Endodermal cell (in vitro differentiated cells): ENCODE measurements around the gene SLC22A17. TPM values are rescaled to one million over a fixed set of nuclear protein-coding genes. Genes with fewer than 3 reads are reported as not detected.

Experiments used
- DNase-seq: peaks from one replicate; pipeline ENCODE4 v3.0.0-alpha.2; 2017
- H3K27ac ChIP-seq: 2 replicates; pipeline ENCODE4 v1.5.1; 2013; ENCODE audit warnings: mild to moderate bottlenecking, low read depth, low read length, moderate library complexity
- H3K27me3 ChIP-seq: 2 replicates; pipeline ENCODE4 v1.6.1; 2013; ENCODE audit warnings: mild to moderate bottlenecking, low read length, moderate library complexity; ENCODE audit not compliant: insufficient read depth, control insufficient read depth, poor library complexity, severe bottlenecking
- H3K36me3 ChIP-seq: 2 replicates; pipeline ENCODE4 v1.7.0; 2013; ENCODE audit warnings: mild to moderate bottlenecking, low read length, moderate library complexity; ENCODE audit not compliant: control insufficient read depth, insufficient read depth
- H3K4me1 ChIP-seq: one replicate; pipeline ENCODE4 v1.7.0; 2013; ENCODE audit warnings: low read length; ENCODE audit not compliant: control insufficient read depth, insufficient read depth
- H3K4me3 ChIP-seq: 2 replicates; pipeline ENCODE4 v1.5.1; 2013; ENCODE audit warnings: mild to moderate bottlenecking, low read length, moderate library complexity
- H3K9ac ChIP-seq: 2 replicates; pipeline ENCODE4 v1.6.1; 2013; ENCODE audit warnings: mild to moderate bottlenecking, low read length, moderate library complexity; ENCODE audit not compliant: poor library complexity, severe bottlenecking; ENCODE audit errors: extremely low read depth
- H3K9me3 ChIP-seq: 2 replicates; pipeline ENCODE4 v1.6.1; 2013; ENCODE audit warnings: mild to moderate bottlenecking, low read length, moderate library complexity; ENCODE audit not compliant: control insufficient read depth
- H3K27ac Mint-ChIP-seq: 2 replicates; pipeline ENCODE4 v1.8.0; 2020; ENCODE audit warnings: mixed read lengths
- H3K27me3 Mint-ChIP-seq: 2 replicates; pipeline ENCODE4 v1.8.0; 2021; ENCODE audit warnings: mild to moderate bottlenecking, mixed read lengths; ENCODE audit not compliant: insufficient read depth
- H3K36me3 Mint-ChIP-seq: 2 replicates; pipeline ENCODE4 v1.8.0; 2020; ENCODE audit warnings: low read depth, mixed read lengths
- H3K4me1 Mint-ChIP-seq: 2 replicates; pipeline ENCODE4 v1.8.0; 2020; ENCODE audit warnings: mixed read lengths
- H3K4me3 Mint-ChIP-seq: 2 replicates; pipeline ENCODE4 v1.8.0; 2020; ENCODE audit warnings: mild to moderate bottlenecking, moderate library complexity, mixed read lengths
- H3K9me3 Mint-ChIP-seq: 2 replicates; pipeline ENCODE4 v1.8.0; 2020; ENCODE audit warnings: mild to moderate bottlenecking, mixed read lengths
- WGBS, 2 experiments: methylation state at CpG; one replicate each; pipeline versions ENCODE4 v1.1.5 to v1.1.7; 2013; ENCODE audit warnings: missing lambda C conversion rate in 2 of 2, mixed read lengths in 1 of 2; ENCODE audit not compliant: insufficient coverage in 1 of 2, insufficient read length in 1 of 2; 5-methylcytosine and 5-hydroxymethylcytosine counted together
- total RNA-seq, 2 donors: library from RNA; stranded (reverse); fragmentation: NEBNext Ultra II Directional in 1 of 2; extraction: Animal tissue kit (Norgen Biotek cat#: 25700) in 1 of 2; gene quantifications; 2 replicates in 1 of 2; 3 replicates in 1 of 2; pipeline ENCODE4 v1.2.1, GENCODE V29; 2021
- TF ChIP-seq, protein P1 (sequence below): fragments of 200-600 bp; sonication (generic); conservative IDR thresholded peaks from 2 replicates; pipeline ENCODE4 v1.5.0; 2021; ENCODE audit warnings: antibody characterized with exemption, mild to moderate bottlenecking

SLC22A17 gene
- total RNA-seq, 2 donors from 2014 or later, result 49.9 to 89.0 TPM

DNA sequence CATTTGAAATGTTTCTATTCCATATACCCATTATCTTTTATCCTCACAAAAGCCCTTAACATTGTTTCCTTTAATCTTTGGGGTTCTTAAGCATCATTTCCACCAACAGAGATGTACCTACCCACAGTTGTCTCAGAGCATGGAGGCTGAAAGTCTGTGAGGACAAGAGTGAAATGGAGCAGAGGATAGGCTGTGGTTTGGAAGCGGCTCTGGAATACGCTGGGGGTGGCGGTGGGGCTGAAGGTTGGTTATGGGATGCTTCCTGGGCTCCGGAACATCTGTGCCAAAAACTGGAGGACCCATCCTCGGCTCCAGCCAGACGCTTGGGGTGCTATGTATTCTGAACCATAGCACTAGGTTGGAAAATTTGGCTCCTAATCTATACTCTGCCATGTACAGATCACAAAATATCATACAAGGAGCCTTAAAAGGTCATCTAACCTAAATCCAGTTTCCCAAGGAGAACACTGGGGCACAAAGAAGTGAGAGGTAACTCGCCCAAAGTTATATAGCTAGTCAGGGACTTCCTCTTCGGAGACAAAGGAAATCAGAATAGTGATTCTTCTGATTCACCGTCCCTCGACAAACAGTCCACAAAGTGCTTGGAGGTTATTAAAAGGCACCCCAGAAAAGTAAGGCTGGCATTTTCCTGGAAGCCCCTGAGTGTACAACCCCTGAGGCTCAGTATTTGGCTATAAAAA, 52.6 kb downstream of the SLC22A17 start:
- H3K27ac ChIP-seq, result no peak overlapping the region
- no peak overlapping the region for H3K27ac Mint-ChIP-seq

DNA sequence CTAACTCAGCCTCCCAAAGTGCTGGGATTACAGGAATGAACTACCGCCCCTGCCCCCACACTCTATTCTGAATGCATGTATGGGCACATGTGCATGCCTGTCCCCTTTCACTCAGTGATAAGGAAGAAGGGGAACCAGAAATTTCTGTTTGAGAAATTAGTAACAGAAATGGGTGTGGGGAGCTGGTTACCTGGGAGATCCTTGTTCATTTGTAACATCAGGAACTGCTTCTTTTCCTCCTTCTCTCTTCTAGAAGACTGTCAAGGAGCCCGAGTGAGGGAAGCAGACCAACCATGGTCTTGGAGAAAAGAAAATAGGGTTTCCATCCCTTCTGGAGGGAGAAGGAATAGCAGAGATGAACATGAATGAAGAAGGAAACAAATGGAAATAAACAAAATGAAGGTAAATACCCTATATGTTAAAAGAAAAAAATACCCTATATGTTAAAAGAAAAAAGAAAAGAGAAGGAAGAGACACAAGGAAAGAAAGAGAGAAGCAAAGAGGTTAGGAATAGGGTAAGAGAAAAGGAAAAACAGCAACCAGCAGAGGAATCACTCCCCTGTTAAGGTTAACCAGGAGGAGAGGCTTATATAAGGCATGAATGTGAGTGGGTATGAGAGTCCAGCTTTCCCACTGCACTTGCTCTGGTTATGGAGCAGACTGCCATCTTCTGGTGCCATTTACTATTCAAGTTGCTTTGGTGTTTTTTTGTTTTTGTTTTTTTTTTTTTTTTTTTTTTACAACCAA, 53.3 kb downstream of the SLC22A17 start:
- 90% methylated on average over 2 of the region's 2 CpGs; no CpG with 5 or more reads in 1 of the 2 experiments for WGBS, 2 experiments
- peaks cover 5% of the 10 kb centered on the region for H3K27me3 ChIP-seq
- H3K9ac ChIP-seq, result no peak overlapping the region
- TF ChIP-seq, protein P1, sequence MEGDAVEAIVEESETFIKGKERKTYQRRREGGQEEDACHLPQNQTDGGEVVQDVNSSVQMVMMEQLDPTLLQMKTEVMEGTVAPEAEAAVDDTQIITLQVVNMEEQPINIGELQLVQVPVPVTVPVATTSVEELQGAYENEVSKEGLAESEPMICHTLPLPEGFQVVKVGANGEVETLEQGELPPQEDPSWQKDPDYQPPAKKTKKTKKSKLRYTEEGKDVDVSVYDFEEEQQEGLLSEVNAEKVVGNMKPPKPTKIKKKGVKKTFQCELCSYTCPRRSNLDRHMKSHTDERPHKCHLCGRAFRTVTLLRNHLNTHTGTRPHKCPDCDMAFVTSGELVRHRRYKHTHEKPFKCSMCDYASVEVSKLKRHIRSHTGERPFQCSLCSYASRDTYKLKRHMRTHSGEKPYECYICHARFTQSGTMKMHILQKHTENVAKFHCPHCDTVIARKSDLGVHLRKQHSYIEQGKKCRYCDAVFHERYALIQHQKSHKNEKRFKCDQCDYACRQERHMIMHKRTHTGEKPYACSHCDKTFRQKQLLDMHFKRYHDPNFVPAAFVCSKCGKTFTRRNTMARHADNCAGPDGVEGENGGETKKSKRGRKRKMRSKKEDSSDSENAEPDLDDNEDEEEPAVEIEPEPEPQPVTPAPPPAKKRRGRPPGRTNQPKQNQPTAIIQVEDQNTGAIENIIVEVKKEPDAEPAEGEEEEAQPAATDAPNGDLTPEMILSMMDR, result peak; percentile 35
- no peaks in the 10 kb centered on the region for H3K4me1 ChIP-seq
- H3K36me3 ChIP-seq, result peaks cover 6% of the 10 kb centered on the region
- no peak overlapping the region for H3K27ac ChIP-seq
- Mint-ChIP-seq H3K9me3 (no peaks in the 10 kb centered on the region), H3K27ac (no peak overlapping the region), H3K36me3 (peaks cover 3% of the 10 kb centered on the region), H3K27me3 (peaks cover 47% of the 10 kb centered on the region), H3K4me1 (peaks cover 11% of the 10 kb centered on the region), H3K4me3 (no peak overlapping the region)
- no peaks in the 10 kb centered on the region for H3K9me3 ChIP-seq
- DNase-seq, result no peak
- H3K4me3 ChIP-seq, result no peak overlapping the region

More for the DNA sequence above, 52.6 kb downstream of the SLC22A17 start:
- Histone ChIP-seq H3K9me3 (no peaks in the 10 kb centered on the region), H3K4me1 (no peaks in the 10 kb centered on the region), H3K27me3 (peaks cover 5% of the 10 kb centered on the region), H3K36me3 (peaks cover 6% of the 10 kb centered on the region), H3K9ac (peak overlapping the region; percentile 28), H3K4me3 (peak overlapping the region; percentile 87)
- WGBS, 2 experiments, result 89 to 90% methylated on average over 4 to 10 of the region's 10 CpGs
- no peak for DNase-seq
- peaks cover 3% of the 10 kb centered on the region for H3K36me3 Mint-ChIP-seq
- peaks cover 9% of the 10 kb centered on the region for H3K4me1 Mint-ChIP-seq
- H3K27me3 Mint-ChIP-seq, result peaks cover 46% of the 10 kb centered on the region
- H3K9me3 Mint-ChIP-seq, result no peaks in the 10 kb centered on the region
- peak overlapping the region; percentile 74 for H3K4me3 Mint-ChIP-seq
- TF ChIP-seq, protein P1, result no peak

DNA sequence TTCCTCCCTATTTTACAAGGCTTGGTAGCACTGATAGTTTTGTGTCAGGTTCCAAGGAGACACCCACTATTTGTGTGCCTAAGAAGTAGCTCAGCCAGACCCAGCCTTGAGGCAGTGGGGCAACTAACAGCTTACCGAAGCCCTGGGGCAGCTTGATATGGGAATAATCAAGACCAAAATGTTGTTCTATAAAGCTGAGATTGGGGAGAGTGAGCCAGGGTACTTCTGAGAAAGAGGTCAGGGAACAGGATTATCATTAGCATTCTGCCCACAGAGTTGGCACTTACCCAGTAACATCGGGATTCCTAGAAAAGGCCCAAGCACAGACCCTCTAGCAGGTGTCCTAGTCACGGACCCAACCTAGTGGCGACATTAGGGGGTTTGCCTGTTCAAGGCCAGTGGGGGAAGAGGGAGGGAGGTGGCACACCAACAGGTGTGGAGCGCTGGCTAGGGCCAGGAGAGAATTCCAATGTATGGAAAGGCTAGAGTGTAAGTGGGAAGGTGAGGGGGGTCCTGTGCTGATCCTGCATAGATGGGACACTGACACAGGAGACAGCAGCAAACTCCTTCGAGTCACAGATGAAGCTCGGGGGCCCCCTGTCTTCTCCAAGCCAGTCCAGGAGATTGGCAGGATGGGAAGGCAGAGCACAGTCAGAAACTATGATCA, 54.9 kb downstream of the SLC22A17 start:
- Mint-ChIP-seq H3K4me3 (no peak overlapping the region), H3K27me3 (peaks cover 49% of the 10 kb centered on the region), H3K27ac (no peak overlapping the region), H3K9me3 (no peaks in the 10 kb centered on the region), H3K36me3 (peaks cover 3% of the 10 kb centered on the region), H3K4me1 (peaks cover 16% of the 10 kb centered on the region)
- H3K36me3 ChIP-seq, result peaks cover 6% of the 10 kb centered on the region
- WGBS, 2 experiments, result 94 to 97% methylated on average over 7 of the region's 7 CpGs
- TF ChIP-seq, protein P1, result no peak
- no peak overlapping the region for H3K9ac ChIP-seq
- no peak overlapping the region for H3K27ac ChIP-seq
- H3K9me3 ChIP-seq, result no peaks in the 10 kb centered on the region
- H3K4me3 ChIP-seq, result no peak overlapping the region
- no peak for DNase-seq
- H3K27me3 ChIP-seq, result no peaks in the 10 kb centered on the region
- no peaks in the 10 kb centered on the region for H3K4me1 ChIP-seq
